ENCODE measurements around the gene UBLCP1. TPM values are rescaled to one million over a fixed set of nuclear protein-coding genes. Genes with fewer than 3 reads are reported as not detected.

The UBLCP1 gene
- total and polyA plus RNA-seq, 2 donors (not counting 3 experiments of a cell fraction or from before 2014, with no cell fraction given), result 5.9 to 20.3 TPM

GRCh38 chr5:159274676-159275075 lies 11.6 kb downstream of the UBLCP1 start:
- no peak overlapping the region for H3K4me3 ChIP-seq (replicated peaks in 1 of 3; ENCODE audit: insufficient read depth in 1 of 3, low read depth in 1 of 3, low read length in 3 of 3)
- H2AFZ ChIP-seq (ENCODE audit: low read depth, low read length), result no peak overlapping the region
- intact Hi-C loops (cut with micrococcal nuclease) (loop anchor here (5.0 kb wide), 1 partner anchor 117 kb away; no protein-coding TSS in a partner anchor), dilution Hi-C loops (cut with MboI; ENCODE audit: extremely low pct_ligation_motif_present, low sequenced_read_pairs) (no loop called here)
- no peak overlapping the region for H3K4me2 ChIP-seq (ENCODE audit: insufficient read depth, low read length)
- H3K27ac ChIP-seq (ENCODE audit: insufficient read depth, low read depth, low read length), result no peak overlapping the region
- CTCF ChIA-PET, result interaction anchor here (0.9 to 2.9 kb wide), 5 partner anchors 12 to 713 kb away, joined by 3 to 24 read pairs (median 3); no protein-coding TSS in a partner anchor
- no peak for TF ChIP-seq POLR2AphosphoS5 (IDR thresholded peaks at IDR 0.05; ENCODE audit: insufficient read depth, low read depth, low read length)
- TF ChIP-seq, protein P1, sequence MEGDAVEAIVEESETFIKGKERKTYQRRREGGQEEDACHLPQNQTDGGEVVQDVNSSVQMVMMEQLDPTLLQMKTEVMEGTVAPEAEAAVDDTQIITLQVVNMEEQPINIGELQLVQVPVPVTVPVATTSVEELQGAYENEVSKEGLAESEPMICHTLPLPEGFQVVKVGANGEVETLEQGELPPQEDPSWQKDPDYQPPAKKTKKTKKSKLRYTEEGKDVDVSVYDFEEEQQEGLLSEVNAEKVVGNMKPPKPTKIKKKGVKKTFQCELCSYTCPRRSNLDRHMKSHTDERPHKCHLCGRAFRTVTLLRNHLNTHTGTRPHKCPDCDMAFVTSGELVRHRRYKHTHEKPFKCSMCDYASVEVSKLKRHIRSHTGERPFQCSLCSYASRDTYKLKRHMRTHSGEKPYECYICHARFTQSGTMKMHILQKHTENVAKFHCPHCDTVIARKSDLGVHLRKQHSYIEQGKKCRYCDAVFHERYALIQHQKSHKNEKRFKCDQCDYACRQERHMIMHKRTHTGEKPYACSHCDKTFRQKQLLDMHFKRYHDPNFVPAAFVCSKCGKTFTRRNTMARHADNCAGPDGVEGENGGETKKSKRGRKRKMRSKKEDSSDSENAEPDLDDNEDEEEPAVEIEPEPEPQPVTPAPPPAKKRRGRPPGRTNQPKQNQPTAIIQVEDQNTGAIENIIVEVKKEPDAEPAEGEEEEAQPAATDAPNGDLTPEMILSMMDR (IDR thresholded peaks at IDR 0.05; ENCODE audit: extremely low read depth in 1 of 2, insufficient read depth in 1 of 2, low read depth in 1 of 2, low read length in 2 of 2), result no peak
- no peak for TF ChIP-seq MYC (IDR thresholded peaks at IDR 0.05; ENCODE audit: low read depth, low read length)
- TF ChIP-seq POLR2A (IDR thresholded peaks at IDR 0.05; ENCODE audit: low read depth, low read length), result no peak
- no peak for TF ChIP-seq EZH2 (IDR thresholded peaks at IDR 0.05; ENCODE audit: borderline replicate concordance, low read depth, low read length, severe bottlenecking)
- TF ChIP-seq JUN (IDR thresholded peaks at IDR 0.05; ENCODE audit: borderline replicate concordance, insufficient read depth, insufficient read length, low read depth), result no peak
- no peak for TF ChIP-seq GATA2 (IDR thresholded peaks at IDR 0.05; ENCODE audit: insufficient read depth, insufficient read length, low read depth, low read length)
- no peak for TF ChIP-seq FOS (IDR thresholded peaks at IDR 0.05; ENCODE audit: borderline replicate concordance, insufficient read depth, low read length)
- H3K9ac ChIP-seq (replicated peaks; ENCODE audit: extremely low read depth, insufficient read depth, low read length), result no peak overlapping the region
- H4K20me1 ChIP-seq (replicated peaks; ENCODE audit: control insufficient read depth, extremely low read depth, insufficient read depth, low read length), result no peaks in the 10 kb centered on the region
- POLR2A ChIA-PET, result no interaction called here
- DNase-seq (ENCODE audit: low read depth, low spot score) (no peak), FAIRE-seq (no peak)
- H3K36me3 ChIP-seq (ENCODE audit: control insufficient read depth in 2 of 2, extremely low read depth in 1 of 2, insufficient read depth in 2 of 2, low read length in 2 of 2), result no peaks in the 10 kb centered on the region
- no peaks in the 10 kb centered on the region for H3K27me3 ChIP-seq (ENCODE audit: control insufficient read depth in 2 of 2, insufficient read depth in 2 of 2, low read length in 2 of 2)
- H3K79me2 ChIP-seq (ENCODE audit: control insufficient read depth, insufficient read depth, low read length), result no peaks in the 10 kb centered on the region
- H3K9me1 ChIP-seq (replicated peaks; ENCODE audit: control insufficient read depth, extremely low read depth, insufficient read depth, low read length), result no peaks in the 10 kb centered on the region
- no peaks in the 10 kb centered on the region for H3K9me3 ChIP-seq (replicated peaks; ENCODE audit: control insufficient read depth, insufficient read depth, low read length)
- BruUV-seq (replicated peaks), result no TSS peak
- H3K4me1 ChIP-seq (ENCODE audit: control insufficient read depth, extremely low read depth, insufficient read depth, low read length), result no peaks in the 10 kb centered on the region

All from endothelial cell of umbilical vein (primary cell).